Loucy (cell line): ENCODE measurements around the gene TRIM63.

Experiments
- H2AFZ ChIP-seq: fragments of 200-600 bp; sonication (generic); 2 replicates; pipeline ENCODE4 v1.6.0; 2016; ENCODE audit warnings: antibody characterized with exemption, mild to moderate bottlenecking, low read length, moderate library complexity
- H3F3A ChIP-seq: fragments of 200-600 bp; 2 replicates; pipeline ENCODE4 v1.6.0; 2016; ENCODE audit warnings: antibody characterized with exemption, low read depth, mild to moderate bottlenecking
- H3K27me3 ChIP-seq: fragments of 200-600 bp; sonication (generic); 2 replicates; pipeline ENCODE4 v1.6.1; 2014; ENCODE audit warnings: low read length, mild to moderate bottlenecking; ENCODE audit not compliant: insufficient read depth, poor library complexity, severe bottlenecking
- H3K36me3 ChIP-seq: fragments of 200-600 bp; sonication (generic); 2 replicates; pipeline ENCODE4 v1.6.1; 2016; ENCODE audit warnings: low read length; ENCODE audit not compliant: insufficient read depth
- H3K4me1 ChIP-seq: fragments of 200-600 bp; sonication (generic); 2 replicates; pipeline ENCODE4 v1.5.1; 2014; ENCODE audit warnings: low read length, mild to moderate bottlenecking; ENCODE audit not compliant: insufficient read depth, poor library complexity, severe bottlenecking
- H3K4me2 ChIP-seq: fragments of 200-600 bp; sonication (generic); 2 replicates; pipeline ENCODE4 v1.6.0; 2014; ENCODE audit warnings: antibody characterized with exemption, low read length, low read depth, mild to moderate bottlenecking; ENCODE audit not compliant: poor library complexity, severe bottlenecking
- H3K4me3 ChIP-seq: fragments of 200-600 bp; sonication (generic); 2 replicates; pipeline ENCODE4 v1.5.1; 2014; ENCODE audit warnings: low read length, mild to moderate bottlenecking, mixed read lengths; ENCODE audit not compliant: poor library complexity, severe bottlenecking
- H3K79me2 ChIP-seq: fragments of 200-600 bp; sonication (generic); 2 replicates; pipeline ENCODE4 v1.6.1; 2014; ENCODE audit warnings: low read length; ENCODE audit not compliant: insufficient read depth
- H3K9ac ChIP-seq: fragments of 200-600 bp; sonication (generic); 2 replicates; pipeline ENCODE4 v1.6.0; 2014; ENCODE audit warnings: mild to moderate bottlenecking, low read depth, low read length, moderate library complexity; ENCODE audit not compliant: poor library complexity, severe bottlenecking
- H3K9me2 ChIP-seq: fragments of 200-600 bp; sonication (generic); replicated peaks from 2 replicates; pipeline ENCODE4 v1.6.1; 2016; ENCODE audit warnings: low read depth, low read length, mixed read lengths
- H3K9me3 ChIP-seq: fragments of 200-600 bp; sonication (generic); 2 replicates; pipeline ENCODE4 v1.6.1; 2014; ENCODE audit warnings: mild to moderate bottlenecking, antibody characterized with exemption, low read length, low read depth; ENCODE audit not compliant: insufficient read depth
- H4K20me1 ChIP-seq: fragments of 200-600 bp; sonication (generic); 2 replicates; pipeline ENCODE4 v1.6.0; 2014; ENCODE audit warnings: antibody characterized with exemption, low read length, mild to moderate bottlenecking; ENCODE audit not compliant: insufficient read depth, poor library complexity, severe bottlenecking
- CTCF ChIP-seq: fragments of 200-600 bp; sonication (generic); conservative IDR thresholded peaks from 2 replicates; pipeline ENCODE4 v1.5.1; 2014; ENCODE audit warnings: mild to moderate bottlenecking, antibody characterized with exemption, low read length
- EZH2phosphoT487 ChIP-seq: fragments of 200-600 bp; IDR thresholded peaks from 2 replicates; pipeline ENCODE4 v1.6.1; 2018; ENCODE audit warnings: antibody characterized with exemption, mild to moderate bottlenecking, moderate library complexity, borderline replicate concordance

Gene TRIM63

GRCh38 chr1:26044971-26045721 lies 22.3 kb downstream of the TRIM63 start:
- Histone ChIP-seq H3K9me2 (no peaks in the 10 kb centered on the region), H3K4me3 (no peak overlapping the region), H3F3A (no peaks in the 10 kb centered on the region), H3K9ac (no peak overlapping the region), H3K79me2 (no peaks in the 10 kb centered on the region), H3K4me1 (peaks cover 7% of the 10 kb centered on the region), H3K27me3 (no peaks in the 10 kb centered on the region), H2AFZ (no peak overlapping the region), H3K36me3 (no peaks in the 10 kb centered on the region), H3K4me2 (no peak overlapping the region), H4K20me1 (no peaks in the 10 kb centered on the region), H3K9me3 (no peaks in the 10 kb centered on the region)
- TF ChIP-seq EZH2phosphoT487 (no peak), CTCF (no peak)

GRCh38 chr1:26044414-26044813 lies 23.0 kb downstream of the TRIM63 start:
- no peaks in the 10 kb centered on the region for H3K36me3 ChIP-seq
- no peak overlapping the region for H3K4me2 ChIP-seq
- no peaks in the 10 kb centered on the region for H3F3A ChIP-seq

GRCh38 chr1:26043765-26044164 lies 23.7 kb downstream of the TRIM63 start:
- Histone ChIP-seq H3F3A (no peaks in the 10 kb centered on the region), H3K36me3 (no peaks in the 10 kb centered on the region), H3K27me3 (no peaks in the 10 kb centered on the region), H3K9ac (no peak overlapping the region), H3K4me2 (no peak overlapping the region), H3K9me2 (no peaks in the 10 kb centered on the region), H3K79me2 (no peaks in the 10 kb centered on the region), H4K20me1 (no peaks in the 10 kb centered on the region), H3K9me3 (no peaks in the 10 kb centered on the region), H2AFZ (no peak overlapping the region), H3K4me1 (no peaks in the 10 kb centered on the region), H3K4me3 (no peak overlapping the region)
- no peak for TF ChIP-seq EZH2phosphoT487
- TF ChIP-seq CTCF, result no peak

More at GRCh38 chr1:26044414-26044813, 23.0 kb downstream of the TRIM63 start:
- Histone ChIP-seq H3K9me3 (no peaks in the 10 kb centered on the region), H3K4me1 (no peaks in the 10 kb centered on the region), H3K27me3 (no peaks in the 10 kb centered on the region), H3K79me2 (no peaks in the 10 kb centered on the region), H3K4me3 (no peak overlapping the region), H2AFZ (no peak overlapping the region), H3K9me2 (no peaks in the 10 kb centered on the region), H4K20me1 (no peaks in the 10 kb centered on the region), H3K9ac (no peak overlapping the region)
- TF ChIP-seq CTCF, result no peak
